ENCODE results near the gene GLRX5.

DNA sequence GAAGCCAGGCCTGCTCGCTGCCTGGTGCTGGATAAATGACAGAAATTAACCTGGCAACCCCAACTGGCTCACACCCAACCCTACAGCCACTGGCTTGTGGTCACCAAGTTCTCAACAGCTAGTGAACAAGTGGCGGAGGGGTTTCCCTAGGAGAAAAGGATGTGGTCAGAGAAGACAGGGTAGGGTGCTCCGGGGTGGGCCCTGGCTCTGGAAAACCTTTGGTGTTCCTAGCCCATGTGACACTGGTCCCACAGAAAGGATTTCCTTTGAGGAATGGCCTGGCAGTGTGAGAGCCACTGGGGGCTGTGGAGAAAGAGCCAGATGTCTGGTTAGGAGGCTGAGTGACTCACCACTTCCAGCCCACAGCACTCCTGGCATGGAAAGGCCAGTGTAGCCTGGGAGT, 27.1 kb upstream of the GLRX5 start:
- TF ChIP-seq CTCF (IDR thresholded peaks at IDR 0.05; ENCODE audit: low read length), result no peak
- TF ChIP-seq EZH2phosphoT487 (IDR thresholded peaks at IDR 0.05; ENCODE audit: low read length), result no peak
- no peak for TF ChIP-seq EZH2 (optimal IDR thresholded peaks at IDR 0.05; ENCODE audit: low read depth, low read length)

Data from MM.1S (cell line).